Endothelial cell of umbilical vein (primary cell): ENCODE data around the gene TAF13.

Source experiments
- CTCF ChIP-seq, 2 donors: IDR thresholded peaks; 1 replicate in 1 of 2; 2 replicates in 1 of 2; pipeline ENCODE4 v1.5.1; 2011; ENCODE audit warnings: low read length in 2 of 2, mild to moderate bottlenecking in 2 of 2, moderate library complexity in 2 of 2, control low read depth in 1 of 2, inconsistent platforms in 1 of 2, low read depth in 1 of 2; ENCODE audit not compliant: insufficient read depth in 1 of 2; ENCODE audit errors: extremely low read depth in 1 of 2
- MYC ChIP-seq: IDR thresholded peaks from one replicate; pipeline ENCODE4 v1.6.1; 2011; ENCODE audit warnings: mild to moderate bottlenecking, low read depth, low read length
- POLR2AphosphoS5 ChIP-seq: IDR thresholded peaks from 2 replicates; pipeline ENCODE4 v1.6.1; 2012; ENCODE audit warnings: low read depth, mild to moderate bottlenecking, control low read depth, low read length, moderate library complexity; ENCODE audit not compliant: insufficient read depth

- TF ChIP-seq CTCF (IDR thresholded peaks at IDR 0.05; ENCODE audit: extremely low read depth in 1 of 2, insufficient read depth in 1 of 2, low read depth in 1 of 2, low read length in 2 of 2) (no peak), MYC (no peak), POLR2AphosphoS5 (no peak)
These were observed 28.5 kb downstream of the TAF13 start for GRCh38 chr1:109047339-109047738.
